GM23248 (cell line): ENCODE measurements around the gene WBP2NL.

ENCODE experiments used
- EZH2 ChIP-seq: fragments of 200-600 bp; sonication (generic); IDR thresholded peaks from 2 replicates; pipeline ENCODE4 v1.6.1; 2018; ENCODE audit warnings: antibody characterized with exemption, mild to moderate bottlenecking; ENCODE audit not compliant: insufficient read depth, poor library complexity, severe bottlenecking
- EZH2phosphoT487 ChIP-seq: fragments of 200-600 bp; sonication (generic); IDR thresholded peaks from 2 replicates; pipeline ENCODE4 v1.6.1; 2018; ENCODE audit warnings: antibody characterized with exemption, moderate library complexity, mild to moderate bottlenecking, low read depth; ENCODE audit not compliant: insufficient read depth

- no peak for TF ChIP-seq EZH2
- TF ChIP-seq EZH2phosphoT487, result no peak
These were observed 11.3 kb upstream of the WBP2NL start for GRCh38 chr22:41987276-41987675.
